Esophagus (tissue), 2 donors: ENCODE results near the gene AXIN1. TPM values are rescaled to one million over a fixed set of nuclear protein-coding genes. Genes with fewer than 3 reads are reported as not detected.

Experiments
- H3K27ac ChIP-seq, 2 donors: one replicate each; pipeline ENCODE4 v1.5.1; 2013; ENCODE audit warnings: low read depth in 2 of 2, mild to moderate bottlenecking in 2 of 2, inconsistent platforms in 1 of 2, low read length in 1 of 2, moderate library complexity in 1 of 2
- H3K27me3 ChIP-seq, 2 donors: one replicate each; pipeline ENCODE4 v1.6.1; 2013; ENCODE audit warnings: low read length in 2 of 2, control low read depth in 1 of 2, mild to moderate bottlenecking in 1 of 2; ENCODE audit not compliant: insufficient read depth in 2 of 2, control insufficient read depth in 1 of 2
- H3K36me3 ChIP-seq, 2 donors: one replicate each; pipeline ENCODE4 v1.6.1; 2013; ENCODE audit warnings: low read length in 1 of 2; ENCODE audit not compliant: control insufficient read depth in 2 of 2, insufficient read depth in 2 of 2
- H3K4me1 ChIP-seq, 2 donors: one replicate each; pipeline ENCODE4 v1.6.1; 2013; ENCODE audit warnings: low read length in 1 of 2; ENCODE audit not compliant: control insufficient read depth in 2 of 2, insufficient read depth in 2 of 2
- H3K4me3 ChIP-seq, 2 donors: one replicate each; pipeline ENCODE4 v1.5.1; 2013; ENCODE audit warnings: low read length in 2 of 2, mild to moderate bottlenecking in 2 of 2, low read depth in 1 of 2, moderate library complexity in 1 of 2
- H3K9me3 ChIP-seq, 2 donors: one replicate each; pipeline ENCODE4 v1.6.1; 2013; ENCODE audit warnings: mild to moderate bottlenecking in 2 of 2, low read depth in 1 of 2, low read length in 1 of 2, moderate library complexity in 1 of 2; ENCODE audit not compliant: control insufficient read depth in 2 of 2, insufficient read depth in 1 of 2
- WGBS, 2 donors: extraction: QIAGEN DNeasy Blood & Tissue Kit; methylation state at CpG; one replicate each; pipeline ENCODE4 v1.1.7; 2013; 5-methylcytosine and 5-hydroxymethylcytosine counted together
- polyA plus RNA-seq, 2 donors: library from polyadenylated mRNA; stranded (reverse); fragments of 200-250 nt; gene quantifications; one replicate each; pipeline ENCODE4 v1.2.3, GENCODE V29; 2013
- donor health status: healthy with polysubstance abuse.
- donor health status: Bipolar disorder and iron deficiency.

AXIN1 gene
- polyA plus RNA-seq, 2 donors: 11.9 to 16.7 TPM

GRCh38 chr16:376817-377418 is 24.4 kb upstream of the AXIN1 start:
- Histone ChIP-seq H3K4me1 (peaks cover 0 to 17% of the 10 kb centered on the region in 2 donors), H3K36me3 (peaks cover 0 to 52% of the 10 kb centered on the region in 2 donors), H3K27me3 (no peaks in the 10 kb centered on the region), H3K27ac (no peak overlapping the region), H3K4me3 (no peak overlapping the region), H3K9me3 (no peaks in the 10 kb centered on the region)
- 91 to 92% methylated on average over 26 of the region's 26 CpGs for WGBS, 2 donors

GRCh38 chr16:375927-376816 is 23.6 kb upstream of the AXIN1 start:
- 95% methylated on average over 37 to 44 of the region's 44 CpGs for WGBS, 2 donors
- Histone ChIP-seq H3K4me1 (peaks cover 0 to 17% of the 10 kb centered on the region in 2 donors), H3K4me3 (no peak overlapping the region), H3K27me3 (no peaks in the 10 kb centered on the region), H3K36me3 (peaks cover 0 to 53% of the 10 kb centered on the region in 2 donors), H3K27ac (no peak overlapping the region), H3K9me3 (no peaks in the 10 kb centered on the region)

- WGBS, 2 donors: 89 to 94% methylated on average over 23 of the region's 23 CpGs
- no peak overlapping the region for H3K4me3 ChIP-seq
- H3K27me3 ChIP-seq: no peaks in the 10 kb centered on the region
- H3K4me1 ChIP-seq: peaks cover 0 to 13% of the 10 kb centered on the region in 2 donors
- peaks cover 0 to 53% of the 10 kb centered on the region in 2 donors for H3K36me3 ChIP-seq
- no peak overlapping the region for H3K27ac ChIP-seq
- no peaks in the 10 kb centered on the region for H3K9me3 ChIP-seq
Measured at GRCh38 chr16:375212-375611, 22.7 kb upstream of the AXIN1 start.

- Histone ChIP-seq H3K27ac (no peak overlapping the region), H3K27me3 (no peaks in the 10 kb centered on the region), H3K4me1 (peaks cover 0 to 12% of the 10 kb centered on the region in 2 donors), H3K4me3 (no peak overlapping the region), H3K9me3 (no peaks in the 10 kb centered on the region), H3K36me3 (peaks cover 0 to 51% of the 10 kb centered on the region in 2 donors)
- 75 to 83% methylated on average over 9 of the region's 9 CpGs for WGBS, 2 donors
Measured at GRCh38 chr16:374616-374926, 22.0 kb upstream of the AXIN1 start.

GRCh38 chr16:373848-374615 is 21.5 kb upstream of the AXIN1 start:
- no peaks in the 10 kb centered on the region for H3K9me3 ChIP-seq
- H3K36me3 ChIP-seq: peaks cover 0 to 51% of the 10 kb centered on the region in 2 donors
- no peaks in the 10 kb centered on the region for H3K27me3 ChIP-seq
- H3K27ac ChIP-seq: no peak overlapping the region
- WGBS, 2 donors: 94 to 95% methylated on average over 38 to 44 of the region's 44 CpGs
- peaks cover 0 to 10% of the 10 kb centered on the region in 2 donors for H3K4me1 ChIP-seq
- H3K4me3 ChIP-seq: no peak overlapping the region

- Histone ChIP-seq H3K27ac (no peak overlapping the region), H3K9me3 (no peaks in the 10 kb centered on the region), H3K36me3 (peaks cover 3 to 60% of the 10 kb centered on the region in 2 donors), H3K4me1 (peaks cover 0 to 3% of the 10 kb centered on the region in 2 donors), H3K27me3 (no peaks in the 10 kb centered on the region), H3K4me3 (no peak overlapping the region)
- WGBS, 2 donors: 82 to 91% methylated on average over 5 of the region's 5 CpGs
Measured at GRCh38 chr16:373020-373598, 20.6 kb upstream of the AXIN1 start.

- Histone ChIP-seq H3K36me3 (peaks cover 3 to 63% of the 10 kb centered on the region in 2 donors), H3K4me3 (no peak overlapping the region), H3K4me1 (peaks cover 0 to 3% of the 10 kb centered on the region in 2 donors), H3K9me3 (no peaks in the 10 kb centered on the region), H3K27ac (no peak overlapping the region), H3K27me3 (no peaks in the 10 kb centered on the region)
- 86 to 89% methylated on average over 19 of the region's 19 CpGs for WGBS, 2 donors
Measured at GRCh38 chr16:372302-372983, 19.9 kb upstream of the AXIN1 start.

GRCh38 chr16:371515-372301 is 19.2 kb upstream of the AXIN1 start:
- Histone ChIP-seq H3K4me1 (peaks cover 0 to 3% of the 10 kb centered on the region in 2 donors), H3K4me3 (no peak overlapping the region), H3K9me3 (no peaks in the 10 kb centered on the region), H3K27ac (no peak overlapping the region), H3K36me3 (peaks cover 3 to 59% of the 10 kb centered on the region in 2 donors), H3K27me3 (no peaks in the 10 kb centered on the region)
- WGBS, 2 donors: 86 to 90% methylated on average over 31 of the region's 31 CpGs
